GM23248 (cell line): ENCODE results near the gene ATF3.

Source experiments
- EZH2 ChIP-seq: fragments of 200-600 bp; sonication (generic); IDR thresholded peaks from 2 replicates; pipeline ENCODE4 v1.6.1; 2018; ENCODE audit warnings: antibody characterized with exemption, mild to moderate bottlenecking; ENCODE audit not compliant: insufficient read depth, poor library complexity, severe bottlenecking
- EZH2phosphoT487 ChIP-seq: fragments of 200-600 bp; sonication (generic); IDR thresholded peaks from 2 replicates; pipeline ENCODE4 v1.6.1; 2018; ENCODE audit warnings: antibody characterized with exemption, moderate library complexity, mild to moderate bottlenecking, low read depth; ENCODE audit not compliant: insufficient read depth

DNA sequence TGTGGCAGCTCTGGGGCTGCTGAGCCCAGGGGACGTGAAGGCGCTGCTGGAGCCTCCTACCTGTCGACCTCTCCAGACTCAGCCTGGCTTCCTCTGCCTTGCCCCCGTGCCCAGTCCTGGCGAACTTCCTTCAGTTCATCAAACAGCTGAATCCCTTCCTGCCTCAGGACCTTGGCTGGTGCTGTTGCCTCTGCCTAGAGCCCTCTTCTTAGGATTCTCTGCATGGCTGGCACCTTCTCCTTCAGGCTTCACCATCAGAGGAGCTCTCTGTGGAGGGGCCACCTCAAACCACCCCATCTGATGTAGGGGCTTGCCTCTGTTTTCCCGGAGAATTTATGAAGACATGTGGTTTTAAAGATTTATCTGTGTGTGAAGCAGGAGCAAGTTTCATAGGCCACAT, 23.4 kb upstream of the ATF3 start:
- TF ChIP-seq EZH2 = no peak
- TF ChIP-seq EZH2phosphoT487 = no peak
